ENCODE results near the gene JAM2.
"Not testable (repeated sequence)": the region's sequence is repeated elsewhere in the genome, so short reads cannot be mapped to it uniquely, and the experiment has no call there.

Gene JAM2

DNA sequence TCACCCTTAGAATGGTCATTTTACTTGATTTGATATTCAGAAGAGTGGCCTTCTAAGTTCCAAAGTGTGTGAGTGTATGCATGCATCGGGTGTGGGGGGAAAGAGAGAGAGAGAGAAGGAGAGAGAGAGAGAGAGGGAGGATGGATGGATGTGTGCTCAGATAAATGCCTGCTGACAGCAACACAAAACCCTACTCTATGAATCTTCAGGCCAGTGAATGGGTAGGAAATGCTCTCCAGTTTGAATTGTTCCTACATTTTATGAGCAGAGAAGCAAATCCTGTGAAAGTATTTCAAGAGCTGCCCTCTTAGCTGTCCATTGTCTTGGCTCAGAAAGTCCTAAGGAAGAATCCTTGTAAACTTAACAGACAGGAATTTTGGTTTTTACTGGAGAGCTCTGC lies 7.4 kb downstream of the JAM2 start:
- no peak for DNase-seq (ENCODE audit: low read depth)

DNA sequence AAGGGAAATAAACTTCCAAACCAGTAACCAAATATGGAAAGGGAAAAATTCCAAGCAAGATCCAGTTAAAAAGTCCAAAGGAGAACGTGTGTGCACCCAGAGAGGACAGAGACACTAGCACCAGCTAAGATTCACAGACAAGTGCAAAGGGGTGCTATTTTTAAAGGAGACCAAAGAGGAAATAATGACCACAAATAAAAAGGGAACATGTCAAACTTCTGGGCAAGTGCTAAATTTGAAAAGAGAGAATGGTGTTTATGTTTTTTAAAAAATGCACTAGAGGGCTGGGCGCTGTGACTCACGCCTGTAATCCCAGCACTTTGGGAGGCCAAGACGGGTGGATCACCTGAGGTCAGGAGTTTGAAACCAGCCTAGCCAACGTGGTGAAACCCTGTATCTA lies 8.6 kb downstream of the JAM2 start:
- DNase-seq (ENCODE audit: low read depth): no peak

DNA sequence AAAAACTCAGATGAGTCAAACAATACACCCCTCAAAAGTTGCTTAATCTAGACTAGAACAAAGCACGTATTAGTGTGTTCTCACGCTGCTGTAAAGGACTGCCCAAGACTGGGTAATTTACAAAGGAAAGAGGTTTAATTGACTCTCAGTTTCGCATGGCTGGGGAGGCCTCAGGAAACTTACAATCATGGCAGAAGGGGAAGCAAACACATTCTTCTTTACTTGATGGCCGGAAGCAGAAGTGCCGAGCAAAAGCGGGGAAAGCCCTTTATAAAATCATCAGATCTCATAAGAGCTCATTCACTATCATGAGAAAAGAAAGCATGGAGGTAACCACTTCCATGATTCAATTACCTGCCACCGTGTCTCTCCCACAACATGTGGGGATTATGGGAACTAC lies 10.1 kb downstream of the JAM2 start:
- DNase-seq (ENCODE audit: low read depth): no peak

DNA sequence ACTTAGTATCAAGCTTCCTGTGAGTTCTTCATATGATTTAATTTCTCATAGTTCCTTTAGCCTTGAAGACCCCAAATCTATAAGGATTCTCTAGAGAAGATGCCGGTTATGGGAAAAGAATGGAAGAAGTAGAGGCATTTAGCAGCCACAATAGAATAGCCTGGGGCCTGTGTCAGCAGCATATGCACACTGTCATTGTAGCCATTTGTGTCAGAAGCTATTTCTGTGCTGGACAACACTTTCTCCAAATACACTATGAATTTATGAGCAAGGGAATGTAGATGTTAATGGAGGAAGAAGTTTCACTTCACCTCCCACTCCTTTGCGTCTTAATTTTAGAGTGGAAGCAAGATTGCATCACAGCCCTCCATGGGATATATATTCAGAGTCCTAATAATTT lies 17.4 kb downstream of the JAM2 start:
- no peak for DNase-seq (ENCODE audit: low read depth)

DNA sequence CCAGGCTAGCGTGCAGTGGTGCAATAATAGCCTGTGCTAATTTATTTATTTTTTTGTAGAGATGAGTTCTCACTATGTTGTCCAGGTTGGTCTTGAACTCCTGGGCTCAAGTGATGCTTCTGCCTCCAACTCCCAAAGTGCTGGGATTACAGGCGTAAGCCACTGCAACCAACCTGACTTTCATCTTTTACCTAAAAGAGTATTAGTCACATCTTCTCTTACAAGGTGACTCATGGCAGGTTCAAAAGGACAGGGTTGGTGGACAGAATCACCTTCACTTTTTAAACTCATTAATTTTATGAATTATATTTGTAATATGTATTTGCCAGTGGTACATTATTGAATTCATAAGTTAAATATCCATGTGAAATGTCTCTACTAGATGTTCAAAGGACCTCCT lies 18.1 kb downstream of the JAM2 start:
- DNase-seq (ENCODE audit: low read depth): no peak

DNA sequence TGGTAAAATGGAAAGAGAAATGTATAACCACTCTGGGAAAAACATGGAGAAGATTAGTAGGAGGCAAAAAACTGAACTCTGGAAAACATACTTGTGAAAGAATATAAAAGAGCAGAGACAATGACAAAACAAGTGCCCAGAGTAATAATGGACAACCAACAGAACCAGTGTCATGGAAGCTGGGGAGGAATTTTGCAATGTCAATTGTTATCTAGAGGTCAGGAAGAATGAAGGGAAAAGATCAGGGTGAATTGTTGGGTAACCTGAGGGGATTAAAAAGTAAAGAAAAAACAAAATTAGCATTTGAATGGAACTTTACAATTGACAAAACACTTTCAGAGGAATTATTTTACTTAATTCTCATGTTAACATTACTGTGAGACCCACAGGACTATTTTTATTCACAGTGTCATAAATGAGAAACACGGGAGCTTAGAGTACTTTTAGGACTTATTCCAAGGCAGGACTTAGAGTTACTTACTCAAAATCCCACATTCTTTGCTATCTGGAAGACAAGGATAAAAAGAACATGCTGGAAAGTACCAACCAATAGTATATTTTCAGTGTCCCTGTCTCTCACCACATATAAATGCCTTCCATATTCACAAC lies 19.5 kb downstream of the JAM2 start:
- no peak for DNase-seq (ENCODE audit: low read depth)

DNA sequence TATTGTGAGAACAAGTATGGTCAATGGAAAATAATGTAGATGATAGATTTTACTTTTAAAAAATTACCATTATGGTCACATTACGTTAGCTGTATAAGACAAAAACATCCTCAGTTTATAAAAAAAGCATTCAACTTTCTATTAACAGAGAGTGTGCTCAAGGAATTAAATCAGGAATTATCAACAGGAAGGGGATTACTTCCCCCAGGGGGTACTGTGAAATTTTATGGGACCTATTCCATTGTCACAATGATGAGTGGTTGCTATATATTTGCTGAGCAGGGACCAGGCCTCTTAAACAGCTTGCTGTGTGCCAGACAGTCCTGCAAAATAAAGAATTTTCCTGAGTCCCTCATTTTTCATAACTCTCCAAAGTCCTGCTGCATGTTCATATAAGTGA lies 21.2 kb downstream of the JAM2 start:
- DNase-seq (ENCODE audit: low read depth): no peak

DNA sequence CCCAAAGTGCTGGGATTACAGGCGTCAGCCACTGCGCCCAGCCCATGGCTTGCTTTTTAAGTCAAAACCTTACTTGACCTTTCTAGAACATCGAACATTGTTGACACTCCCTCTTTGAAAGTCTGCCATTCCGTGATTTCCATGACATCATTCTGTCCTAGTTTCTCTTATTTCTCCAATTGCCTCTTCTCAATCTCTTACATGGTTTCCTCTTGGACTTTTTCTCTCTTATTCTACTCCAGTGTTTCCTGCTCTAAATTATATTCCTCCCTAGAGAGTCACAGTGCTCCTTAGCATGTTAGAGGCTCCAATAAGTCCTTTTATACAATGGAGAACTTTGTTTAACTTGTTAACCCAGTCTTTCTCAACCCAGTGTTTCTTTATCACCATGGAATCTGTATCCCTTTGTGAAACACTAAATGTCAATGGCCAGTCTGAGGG lies 25.5 kb downstream of the JAM2 start:
- peak; percentile 19 for DNase-seq (ENCODE audit: low read depth)

DNA sequence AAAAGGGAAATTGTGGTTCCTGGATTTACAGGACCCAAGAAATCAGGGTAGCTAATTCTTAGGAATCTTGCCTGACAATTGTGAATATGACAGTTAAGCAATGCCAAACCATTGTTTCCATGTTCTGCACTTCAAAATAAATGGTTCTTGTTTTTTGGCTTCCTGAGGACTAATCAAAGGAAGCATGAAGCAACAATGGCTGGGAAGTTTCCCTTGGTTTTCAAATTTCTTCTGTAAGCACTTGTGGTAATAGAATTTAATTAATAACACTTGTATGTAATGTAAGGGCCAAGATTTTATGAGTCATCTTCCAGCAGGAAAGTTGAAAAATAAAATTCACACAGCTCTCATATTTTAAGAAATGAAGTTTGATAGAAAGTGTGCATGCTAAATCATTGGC lies 31.7 kb downstream of the JAM2 start:
- peak; percentile 93 for DNase-seq (ENCODE audit: low read depth)

DNA sequence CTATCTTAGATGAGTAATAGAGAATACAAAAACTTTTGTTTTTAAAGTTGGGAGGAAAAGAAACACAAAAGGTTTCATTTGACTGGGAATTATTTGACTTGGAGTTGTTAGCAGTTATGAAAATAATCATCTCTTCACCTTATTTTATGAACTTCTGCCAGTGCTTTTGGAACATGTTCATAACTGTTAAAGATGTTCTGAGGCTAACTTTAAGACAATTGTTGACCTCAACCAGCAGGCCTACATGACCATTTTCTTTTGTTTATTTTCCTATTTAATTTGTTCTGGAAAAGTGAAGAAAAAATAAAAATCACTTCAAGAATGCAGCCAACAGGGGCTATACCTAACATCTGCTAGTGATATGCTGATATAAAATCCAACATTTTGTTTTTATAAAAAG lies 37.4 kb downstream of the JAM2 start:
- DNase-seq (ENCODE audit: low read depth): no peak

DNA sequence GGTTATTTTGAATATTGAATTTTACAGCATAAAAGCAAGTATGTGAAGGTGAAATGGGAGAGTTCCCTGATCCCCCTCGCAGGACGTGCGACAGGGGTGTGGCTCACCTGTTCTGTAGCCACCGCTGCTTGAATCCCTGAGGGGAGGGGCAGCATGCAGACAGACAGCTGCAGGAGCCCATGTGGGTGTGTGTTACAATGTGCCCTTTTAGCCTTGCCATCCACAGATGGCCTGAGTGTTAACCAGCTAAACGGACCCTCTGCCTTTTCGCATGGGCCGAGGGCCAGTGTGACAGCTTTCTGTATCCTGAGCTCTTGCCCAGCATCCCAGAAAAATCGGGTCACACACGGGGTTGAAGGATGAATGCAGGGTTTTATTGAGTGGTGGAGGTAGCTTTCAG lies 43.3 kb downstream of the JAM2 start:
- no peak for DNase-seq (ENCODE audit: low read depth)

DNA sequence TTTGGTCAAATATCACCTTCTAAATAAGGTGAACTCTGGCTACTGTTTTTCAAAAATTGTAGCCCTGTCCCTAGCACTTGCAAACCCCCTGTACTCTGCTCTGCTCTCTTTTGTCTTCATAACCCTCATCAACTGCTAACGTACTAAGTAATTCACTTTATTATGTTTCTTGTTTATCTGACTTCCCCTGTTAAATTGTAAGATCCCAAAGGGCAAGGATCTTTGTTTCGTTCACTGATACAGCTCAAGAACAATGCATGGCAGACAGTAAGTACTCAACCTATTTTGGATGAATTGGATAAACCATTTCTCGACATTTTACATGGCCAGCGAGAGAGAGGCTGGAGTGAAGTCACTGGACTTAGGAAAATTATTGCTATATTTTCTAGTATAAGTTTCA lies 48.7 kb downstream of the JAM2 start:
- no peak for DNase-seq (ENCODE audit: low read depth)

DNA sequence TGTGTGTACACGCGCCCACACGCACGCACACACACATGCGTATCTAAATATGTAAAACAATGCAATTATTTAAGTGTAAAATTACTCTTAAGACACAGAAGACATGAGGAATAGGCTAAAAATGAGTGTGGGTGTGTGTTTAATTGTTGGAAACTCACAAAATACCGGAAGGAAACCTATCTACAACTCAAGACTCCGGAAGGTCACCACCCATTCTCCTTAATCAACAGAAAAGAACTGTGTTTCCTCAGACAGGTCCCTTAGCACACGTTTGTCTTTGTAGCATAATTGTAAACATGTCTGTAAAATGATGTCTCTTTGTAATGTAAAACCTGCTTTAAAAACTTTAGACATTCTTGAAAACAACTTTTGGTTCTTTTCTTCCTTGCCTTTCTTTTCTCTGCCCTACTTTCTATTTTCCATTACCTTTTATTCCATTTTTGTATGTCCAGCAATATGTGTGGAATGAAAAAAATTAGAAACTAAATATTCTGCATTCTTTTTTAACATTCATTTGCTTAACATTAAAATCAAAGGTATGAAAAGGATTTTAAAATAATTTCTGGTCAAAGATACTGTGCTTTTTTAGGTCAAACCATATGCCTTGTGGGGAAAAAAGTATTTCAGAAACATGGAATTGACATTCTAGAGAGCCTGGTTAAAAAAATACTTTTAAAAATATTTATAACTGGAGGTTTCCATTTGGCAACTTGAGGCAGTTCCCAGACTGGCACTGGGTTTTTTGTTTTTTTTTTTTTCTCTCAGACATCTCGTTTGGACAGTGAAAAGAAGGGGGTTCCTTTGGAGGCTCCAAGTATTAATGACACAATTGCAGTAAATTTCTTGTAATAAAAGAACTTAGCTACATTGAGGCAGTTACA lies 49.5 kb downstream of the JAM2 start:
- no peak for DNase-seq (ENCODE audit: low read depth)

DNA sequence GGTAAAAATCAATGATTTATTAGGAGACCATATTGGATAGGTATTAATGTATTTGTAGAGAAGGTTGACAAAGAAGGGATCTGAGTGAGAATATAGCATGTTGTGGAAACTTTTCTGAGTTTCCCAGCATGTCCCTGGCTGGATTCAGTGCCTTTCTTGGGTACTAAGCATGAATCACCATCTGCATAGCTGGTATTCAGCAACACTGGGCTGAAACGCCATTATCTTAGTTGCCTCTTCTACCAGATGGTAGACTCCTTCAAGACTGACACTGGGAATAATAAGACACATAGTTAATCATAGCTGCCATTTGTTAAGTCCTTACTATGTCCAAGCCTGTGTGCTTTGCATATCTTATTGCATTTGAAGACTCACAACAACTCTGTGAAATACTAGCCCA lies 50.2 kb downstream of the JAM2 start:
- peak; percentile 2 for DNase-seq (ENCODE audit: low read depth)

DNA sequence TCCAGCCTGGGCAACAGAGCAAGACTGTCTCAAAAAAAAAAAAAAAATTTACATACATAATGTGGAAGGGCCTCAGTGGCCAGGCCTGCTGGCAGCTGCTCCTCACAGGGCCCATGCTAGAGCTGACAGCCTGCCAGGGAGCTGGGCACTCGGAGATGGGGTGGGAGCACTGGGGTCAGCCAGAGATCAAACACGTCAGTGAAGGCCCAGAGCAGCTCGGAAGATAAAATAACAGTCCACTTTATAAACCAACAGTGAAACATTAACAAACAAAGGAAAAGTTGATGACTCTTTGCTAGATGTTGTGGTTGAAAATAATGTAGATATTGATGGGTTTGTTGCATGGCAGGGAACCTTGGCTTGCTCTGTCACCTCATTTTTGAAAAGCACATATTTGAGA lies 52.9 kb downstream of the JAM2 start:
- no peak for DNase-seq (ENCODE audit: low read depth)

DNA sequence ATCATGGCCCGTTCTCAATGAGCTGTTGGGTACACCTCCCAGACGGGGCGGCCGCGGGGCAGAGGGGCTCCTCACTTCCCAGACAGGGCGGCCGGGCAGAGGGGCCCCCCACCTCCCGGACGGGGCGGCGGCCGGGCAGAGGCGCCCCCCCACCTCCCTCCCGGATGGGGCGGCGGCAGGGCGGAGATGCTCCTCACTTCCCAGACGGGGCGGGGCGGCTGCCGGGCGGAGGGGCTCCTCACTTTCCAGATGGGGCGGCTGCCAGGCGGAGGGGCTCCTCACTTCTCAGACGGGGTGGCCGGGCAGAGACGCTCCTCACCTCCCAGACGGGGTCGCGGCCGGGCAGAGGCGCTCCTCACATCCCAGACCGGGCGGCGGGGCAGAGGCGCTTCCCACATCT lies 56.4 kb downstream of the JAM2 start:
- DNase-seq (ENCODE audit: low read depth): not testable (repeated sequence)

DNA sequence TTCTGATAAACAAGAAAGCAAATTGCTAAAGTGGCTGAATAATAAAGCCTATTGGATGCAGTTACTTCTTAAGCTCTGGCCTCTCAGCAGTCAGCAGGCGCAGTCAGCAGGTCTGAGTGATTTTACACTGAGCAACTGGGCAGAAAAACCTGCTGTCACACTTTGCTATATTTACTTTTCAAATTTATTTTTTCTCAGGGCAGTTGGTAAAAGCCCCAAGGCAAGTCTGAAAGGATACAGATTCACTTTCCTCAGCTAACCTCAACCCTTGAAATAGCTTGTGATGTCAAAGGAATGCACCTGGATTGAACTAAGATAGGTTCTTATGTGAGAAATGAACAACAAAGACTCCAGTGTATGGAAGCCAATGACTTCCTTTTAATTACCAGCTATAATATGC lies 61.7 kb downstream of the JAM2 start:
- no peak for DNase-seq (ENCODE audit: low read depth)

DNA sequence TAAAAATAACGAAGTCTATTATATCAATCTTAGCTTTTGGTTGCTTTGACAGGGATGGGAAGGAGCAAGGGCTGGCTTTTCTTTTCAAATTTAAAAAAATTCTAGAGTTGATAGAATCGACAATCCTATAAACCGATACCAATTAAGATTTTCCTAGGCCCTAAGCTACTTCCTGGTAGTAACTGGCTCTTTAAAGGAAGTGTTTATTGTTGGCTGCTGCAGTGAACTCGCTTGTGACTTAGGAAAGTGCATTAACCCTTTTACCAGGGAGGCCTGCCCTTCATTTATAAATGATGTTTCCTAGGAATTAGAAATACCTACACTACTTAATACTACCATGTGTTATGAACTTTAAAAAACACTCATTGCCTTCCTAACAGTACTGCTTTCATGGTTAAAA lies 62.5 kb downstream of the JAM2 start:
- no peak for DNase-seq (ENCODE audit: low read depth)

DNA sequence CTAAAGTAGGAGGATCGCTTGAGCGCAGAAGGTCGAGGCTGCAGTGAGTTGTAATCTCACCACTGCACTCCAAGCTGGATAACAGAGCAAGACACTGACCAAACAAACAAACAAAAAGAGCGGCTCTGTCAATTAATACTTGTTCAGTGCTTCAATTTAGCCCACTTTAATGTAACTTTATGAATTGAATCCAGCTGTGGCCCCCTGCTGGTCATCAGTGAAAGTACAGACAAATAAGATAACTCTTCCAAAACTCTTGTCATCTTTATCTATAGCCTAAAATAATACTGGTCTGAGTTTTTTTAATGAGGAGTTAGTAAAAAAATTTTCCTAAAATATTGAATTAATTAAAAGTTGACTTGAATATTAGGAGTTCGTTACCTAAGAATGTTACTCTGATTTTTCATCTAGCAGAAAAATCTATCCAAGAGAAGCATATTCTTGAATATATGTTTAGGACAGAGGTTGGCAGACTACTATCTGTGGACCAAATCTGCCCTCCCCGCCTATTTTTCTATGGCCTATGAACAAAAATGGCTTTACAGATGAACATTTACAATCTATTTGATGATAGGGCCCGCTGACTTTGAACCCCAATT lies 69.5 kb downstream of the JAM2 start:
- DNase-seq (ENCODE audit: low read depth): peak; percentile 31

DNA sequence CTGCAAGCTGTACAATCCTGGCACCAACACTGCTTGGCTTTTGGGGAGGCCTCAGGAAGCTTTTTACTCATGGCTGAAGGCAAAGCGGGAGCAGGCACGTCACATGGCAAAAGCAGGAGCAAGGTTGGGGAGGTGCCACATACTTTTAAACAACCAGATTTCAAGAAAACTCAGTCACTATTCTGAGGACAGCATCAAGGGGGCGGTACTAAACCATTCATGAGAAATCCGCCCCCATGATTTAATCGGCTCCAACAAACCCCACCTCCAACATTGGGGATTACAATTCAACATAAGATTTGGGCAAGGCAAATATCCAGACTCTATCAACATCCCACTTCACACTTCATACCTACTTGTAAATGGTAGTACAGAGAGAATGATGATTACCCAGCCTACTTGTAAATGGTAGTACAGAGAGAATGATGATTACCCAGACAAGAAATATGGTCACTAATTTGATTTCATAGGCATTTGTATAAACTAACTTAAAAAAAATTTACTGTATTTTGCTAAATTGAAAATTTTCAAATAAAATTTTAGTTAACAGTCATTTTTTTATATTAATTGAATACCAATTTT lies 70.7 kb downstream of the JAM2 start:
- no peak for DNase-seq (ENCODE audit: low read depth)

DNA sequence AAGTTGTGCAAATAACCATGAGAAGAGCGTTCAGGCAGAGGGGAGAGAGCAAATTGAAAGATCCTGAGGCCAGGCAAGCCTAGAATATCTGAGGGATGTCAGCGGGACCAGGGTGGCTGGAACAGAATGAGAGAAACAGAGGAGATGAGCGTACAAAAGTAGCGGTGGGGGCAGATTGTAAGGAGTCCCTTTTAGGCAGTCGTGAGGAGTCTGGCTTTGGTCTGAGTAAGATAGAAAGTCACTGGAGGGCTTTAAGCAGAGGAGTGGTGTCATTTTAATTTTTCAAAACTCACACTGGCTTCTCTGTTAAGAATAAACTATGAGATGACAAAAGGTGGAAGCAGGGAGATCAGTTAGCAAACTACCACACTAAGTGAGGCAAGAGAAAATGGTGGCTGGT lies 71.5 kb downstream of the JAM2 start:
- DNase-seq (ENCODE audit: low read depth): no peak

DNA sequence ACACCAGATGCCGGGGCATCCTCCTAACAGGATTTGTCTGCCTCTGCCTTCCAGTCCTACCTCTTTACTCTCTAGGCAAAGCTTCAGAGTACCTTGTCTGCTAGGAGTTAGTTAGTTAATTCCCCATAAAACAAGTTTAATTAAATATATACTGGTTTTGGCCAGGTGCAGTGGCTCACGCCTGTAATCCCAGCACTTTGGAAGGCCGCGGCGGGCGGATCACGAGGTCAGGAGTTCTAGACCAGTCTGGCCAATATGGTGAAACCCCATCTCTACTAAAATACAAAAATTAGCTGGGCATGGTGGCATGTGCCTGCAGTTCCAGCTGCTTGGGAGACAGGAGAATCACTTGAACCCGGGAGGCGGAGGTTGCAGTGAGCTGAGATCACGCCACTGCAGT lies 75.0 kb downstream of the JAM2 start:
- not testable (repeated sequence) for DNase-seq (ENCODE audit: low read depth)

All from fibroblast of gingiva (primary cell).